CD4-positive, alpha-beta memory T cell (primary cell): ENCODE data around the gene QSOX1. TPM values are rescaled to one million over a fixed set of nuclear protein-coding genes. Genes with fewer than 3 reads are reported as not detected.

Source experiments
- CTCF ChIA-PET: fragments of 350-600 bp; sonication (Branson Sonifier 250); formaldehyde crosslinking; loops from one replicate; lab custom pipeline; 2021; ENCODE audit warnings: inconsistent platforms; ENCODE audit not compliant: partially characterized antibody; lab: Charles Lee
- POLR2A ChIA-PET: fragments of 350-600 bp; sonication (Branson Sonifier 250); formaldehyde crosslinking; loops from one replicate; lab custom pipeline; 2021; ENCODE audit not compliant: partially characterized antibody; lab: Charles Lee
- DNase-seq, 5 donors: peaks; one replicate each; pipeline versions ENCODE4 v3.0.0 to v3.0.0-alpha.2; 2020 to 2022; ENCODE audit warnings: mixed read lengths in 1 of 5
- H3K27ac ChIP-seq: one replicate; pipeline ENCODE4 v1.7.0; 2013; ENCODE audit warnings: low read depth, low read length
- H3K27me3 ChIP-seq: 2 replicates; pipeline ENCODE4 v1.7.0; 2013; ENCODE audit warnings: mild to moderate bottlenecking, low read length, moderate library complexity; ENCODE audit not compliant: insufficient read depth
- H3K36me3 ChIP-seq: 2 replicates; pipeline ENCODE4 v1.7.0; 2013; ENCODE audit warnings: mild to moderate bottlenecking, low read length, moderate library complexity; ENCODE audit not compliant: insufficient read depth
- H3K4me1 ChIP-seq: 2 replicates; pipeline ENCODE4 v1.7.0; 2013; ENCODE audit warnings: mild to moderate bottlenecking, low read length, moderate library complexity; ENCODE audit not compliant: insufficient read depth
- H3K4me3 ChIP-seq, 2 donors: one replicate each; pipeline ENCODE4 v1.7.0; 2013; ENCODE audit warnings: low read length in 2 of 2, mild to moderate bottlenecking in 1 of 2
- H3K9me3 ChIP-seq, 2 donors: one replicate each; pipeline ENCODE4 v1.7.0; 2013; ENCODE audit warnings: low read length in 2 of 2, control low read depth in 1 of 2; ENCODE audit not compliant: control insufficient read depth in 1 of 2
- H3K27ac Mint-ChIP-seq, 7 donors: one replicate each; pipeline ENCODE4 v1.8.0; 2020 to 2021; ENCODE audit warnings: mixed read lengths in 7 of 7, mild to moderate bottlenecking in 6 of 7, inconsistent platforms in 3 of 7, moderate library complexity in 3 of 7
- H3K27me3 Mint-ChIP-seq, 2 donors: one replicate each; pipeline ENCODE4 v1.8.0; 2020 to 2021; ENCODE audit warnings: mixed read lengths in 2 of 2
- H3K36me3 Mint-ChIP-seq, 2 donors: one replicate each; pipeline ENCODE4 v1.8.0; 2020 to 2021; ENCODE audit warnings: mixed read lengths in 2 of 2, inconsistent platforms in 1 of 2, mild to moderate bottlenecking in 1 of 2
- H3K4me1 Mint-ChIP-seq, 4 donors: one replicate each; pipeline ENCODE4 v1.8.0; 2020 to 2021; ENCODE audit warnings: mixed read lengths in 4 of 4, mild to moderate bottlenecking in 1 of 4
- H3K4me3 Mint-ChIP-seq, 8 donors: one replicate each; pipeline ENCODE4 v1.8.0; 2020 to 2021; ENCODE audit warnings: mixed read lengths in 8 of 8, mild to moderate bottlenecking in 7 of 8, moderate library complexity in 6 of 8, inconsistent platforms in 3 of 8
- H3K9me3 Mint-ChIP-seq, 8 donors: one replicate each; pipeline ENCODE4 v1.8.0; 2020 to 2021; ENCODE audit warnings: mixed read lengths in 8 of 8, mild to moderate bottlenecking in 5 of 8, inconsistent platforms in 3 of 8, moderate library complexity in 1 of 8
- intact Hi-C: fragments of 100-400 bp; cut with micrococcal nuclease; formaldehyde crosslinking; loops from one replicate; pipeline ENCODE4 v1.15.1; 2023
- polyA plus RNA-seq, 2 donors: library from polyadenylated mRNA; unstranded; fragments of 300-500 nt; fragmentation: Illumina TruSeq; gene quantifications; one replicate each; pipeline ENCODE4 v1.2.3, GENCODE V29; 2021
- total RNA-seq, 2 experiments: library from RNA; stranded (reverse); gene quantifications; one replicate each; pipeline ENCODE4 v1.2.3, GENCODE V29; 2021

QSOX1 gene
- total and polyA plus RNA-seq, 4 experiments from 2014 or later: 10.7 to 25.1 (median 17.7) TPM

- H3K9me3 Mint-ChIP-seq: peaks cover 0 to 15% (median 7%) of the 10 kb centered on the region in 8 donors
- POLR2A ChIA-PET: no interaction called here
- no peaks in the 10 kb centered on the region for H3K4me1 Mint-ChIP-seq
- intact Hi-C loops: no loop called here
- no peaks in the 10 kb centered on the region for H3K27me3 ChIP-seq
- H3K4me3 ChIP-seq: no peak overlapping the region
- H3K4me1 ChIP-seq: no peaks in the 10 kb centered on the region
- no peak overlapping the region for H3K27ac Mint-ChIP-seq
- H3K27me3 Mint-ChIP-seq: peaks cover 18 to 28% of the 10 kb centered on the region in 2 donors
- DNase-seq: no peak
- CTCF ChIA-PET: no interaction called here
- no peaks in the 10 kb centered on the region for H3K36me3 ChIP-seq
- no peak overlapping the region for H3K27ac ChIP-seq
- H3K4me3 Mint-ChIP-seq: no peak overlapping the region
- no peaks in the 10 kb centered on the region for H3K36me3 Mint-ChIP-seq
- no peaks in the 10 kb centered on the region for H3K9me3 ChIP-seq
Observed at GRCh38 chr1:180136331-180136967, 18.2 kb upstream of the QSOX1 start.

GRCh38 chr1:180136968-180137356, 17.7 kb upstream of the QSOX1 start:
- H3K9me3 Mint-ChIP-seq: peaks cover 0 to 15% (median 7%) of the 10 kb centered on the region in 8 donors
- Histone ChIP-seq H3K4me3 (no peak overlapping the region), H3K27me3 (no peaks in the 10 kb centered on the region), H3K9me3 (no peaks in the 10 kb centered on the region), H3K27ac (no peak overlapping the region), H3K36me3 (no peaks in the 10 kb centered on the region), H3K4me1 (no peaks in the 10 kb centered on the region)
- H3K4me3 Mint-ChIP-seq: no peak overlapping the region
- intact Hi-C loops: no loop called here
- no peak for DNase-seq
- ChIA-PET POLR2A (no interaction called here), CTCF (no interaction called here)
- peaks cover 13 to 24% of the 10 kb centered on the region in 2 donors for H3K27me3 Mint-ChIP-seq
- no peaks in the 10 kb centered on the region for H3K36me3 Mint-ChIP-seq
- H3K4me1 Mint-ChIP-seq: no peaks in the 10 kb centered on the region
- H3K27ac Mint-ChIP-seq: no peak overlapping the region

DNA sequence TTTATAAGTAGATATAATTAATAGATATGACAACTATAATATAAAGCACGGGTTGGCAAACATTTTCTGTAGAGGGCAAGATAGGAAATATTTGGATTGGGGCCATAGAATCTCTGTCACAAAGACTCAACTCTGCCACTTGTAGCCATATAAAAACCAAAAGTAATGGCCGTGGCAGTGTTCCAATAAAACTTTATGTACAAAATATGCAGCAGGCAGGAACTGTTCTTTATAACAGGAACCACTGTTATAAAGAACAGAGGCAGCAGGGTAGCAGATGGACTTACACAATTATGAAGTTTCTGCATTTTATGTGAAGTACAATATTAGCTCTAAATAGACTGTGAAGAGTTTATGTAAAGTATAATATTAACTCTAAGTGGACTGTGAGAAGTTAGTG, 16.9 kb upstream of the QSOX1 start:
- no peaks in the 10 kb centered on the region for H3K36me3 ChIP-seq
- H3K27me3 ChIP-seq: no peaks in the 10 kb centered on the region
- H3K27ac Mint-ChIP-seq: no peak overlapping the region
- CTCF ChIA-PET: no interaction called here
- H3K4me3 ChIP-seq: no peak overlapping the region
- no peaks in the 10 kb centered on the region for H3K4me1 Mint-ChIP-seq
- intact Hi-C loops: loop anchor here (2.0 kb wide), 1 partner anchor 17 kb away; the partner anchor contains the start of gene QSOX1
- H3K4me3 Mint-ChIP-seq: no peak overlapping the region
- POLR2A ChIA-PET: no interaction called here
- no peak overlapping the region for H3K27ac ChIP-seq
- no peaks in the 10 kb centered on the region for H3K4me1 ChIP-seq
- no peak for DNase-seq
- no peaks in the 10 kb centered on the region for H3K36me3 Mint-ChIP-seq
- H3K27me3 Mint-ChIP-seq: peaks cover 9 to 19% of the 10 kb centered on the region in 2 donors
- H3K9me3 ChIP-seq: no peaks in the 10 kb centered on the region
- H3K9me3 Mint-ChIP-seq: peaks cover 0 to 15% (median 7%) of the 10 kb centered on the region in 8 donors

DNA sequence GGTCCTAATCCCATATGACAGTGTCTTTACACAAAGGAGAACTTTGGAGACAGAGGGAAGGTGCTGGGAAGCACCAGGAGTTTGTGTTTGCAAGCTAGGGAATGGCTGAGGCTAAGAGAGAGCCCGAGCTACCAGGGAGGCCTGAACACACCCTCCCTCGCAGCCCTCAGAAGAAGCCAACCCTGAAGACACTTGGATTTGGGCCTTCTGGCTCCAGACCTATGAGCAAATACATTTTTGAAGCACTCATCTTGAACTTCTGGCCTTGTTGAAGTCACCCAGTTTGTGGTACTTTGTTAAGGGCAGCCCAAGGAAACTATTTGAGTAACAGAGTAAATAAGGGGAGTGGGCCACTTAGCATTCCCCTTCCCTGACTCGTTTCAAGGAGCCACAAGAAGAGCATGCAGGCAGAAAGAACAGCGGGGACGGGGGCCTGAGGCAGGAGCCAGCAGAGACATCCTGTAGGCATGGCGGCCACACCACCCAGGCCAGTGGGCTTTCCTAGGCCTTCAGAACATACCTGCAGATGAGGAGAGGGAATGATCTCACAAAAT, 13.2 kb upstream of the QSOX1 start:
- no peaks in the 10 kb centered on the region for H3K36me3 ChIP-seq
- H3K4me1 ChIP-seq: no peaks in the 10 kb centered on the region
- no peaks in the 10 kb centered on the region for H3K36me3 Mint-ChIP-seq
- no peak overlapping the region for H3K27ac ChIP-seq
- H3K27ac Mint-ChIP-seq: no peak overlapping the region
- no peak for DNase-seq
- POLR2A ChIA-PET: no interaction called here
- H3K9me3 Mint-ChIP-seq: peaks cover 0 to 9% (median 6%) of the 10 kb centered on the region in 8 donors
- no peak overlapping the region for H3K4me3 ChIP-seq
- no peak overlapping the region for H3K4me3 Mint-ChIP-seq
- intact Hi-C loops: no loop called here
- CTCF ChIA-PET: interaction anchor here (1.5 kb wide), 1 partner anchor 37 kb away, joined by 4 read pairs; no protein-coding TSS in a partner anchor
- H3K9me3 ChIP-seq: no peaks in the 10 kb centered on the region
- H3K4me1 Mint-ChIP-seq: no peaks in the 10 kb centered on the region
- no peaks in the 10 kb centered on the region for H3K27me3 ChIP-seq
- H3K27me3 Mint-ChIP-seq: peaks cover 7 to 10% of the 10 kb centered on the region in 2 donors

DNA sequence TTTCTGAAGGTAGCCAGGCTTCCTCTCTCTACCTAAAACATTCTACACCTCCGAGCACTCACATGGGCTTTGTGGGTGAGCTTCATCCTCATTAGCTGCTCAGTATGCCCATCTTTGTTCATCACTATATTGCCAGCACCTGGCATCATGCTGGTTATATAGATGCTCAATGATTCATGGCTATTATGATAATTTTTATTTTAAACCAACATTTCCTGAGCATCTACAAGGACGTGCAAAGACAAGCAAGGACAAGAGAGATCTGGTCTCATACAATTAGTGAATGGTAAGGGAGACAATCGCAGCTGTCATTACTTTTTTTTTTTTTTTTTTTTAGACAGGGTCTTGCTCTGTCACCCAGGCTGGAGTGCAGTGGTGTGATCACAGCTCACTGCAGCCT, 11.3 kb upstream of the QSOX1 start:
- CTCF ChIA-PET: no interaction called here
- no peaks in the 10 kb centered on the region for H3K9me3 ChIP-seq
- no peaks in the 10 kb centered on the region for H3K27me3 ChIP-seq
- H3K27ac ChIP-seq: no peak overlapping the region
- peaks cover 1 to 2% of the 10 kb centered on the region in 2 donors for H3K27me3 Mint-ChIP-seq
- no peak overlapping the region for H3K4me3 ChIP-seq
- H3K4me1 Mint-ChIP-seq: no peaks in the 10 kb centered on the region
- H3K36me3 ChIP-seq: no peaks in the 10 kb centered on the region
- H3K4me3 Mint-ChIP-seq: no peak overlapping the region
- no peak for DNase-seq
- H3K36me3 Mint-ChIP-seq: no peaks in the 10 kb centered on the region
- no peaks in the 10 kb centered on the region for H3K9me3 Mint-ChIP-seq
- POLR2A ChIA-PET: no interaction called here
- no peak overlapping the region for H3K27ac Mint-ChIP-seq
- H3K4me1 ChIP-seq: no peaks in the 10 kb centered on the region
- intact Hi-C loops: no loop called here

DNA sequence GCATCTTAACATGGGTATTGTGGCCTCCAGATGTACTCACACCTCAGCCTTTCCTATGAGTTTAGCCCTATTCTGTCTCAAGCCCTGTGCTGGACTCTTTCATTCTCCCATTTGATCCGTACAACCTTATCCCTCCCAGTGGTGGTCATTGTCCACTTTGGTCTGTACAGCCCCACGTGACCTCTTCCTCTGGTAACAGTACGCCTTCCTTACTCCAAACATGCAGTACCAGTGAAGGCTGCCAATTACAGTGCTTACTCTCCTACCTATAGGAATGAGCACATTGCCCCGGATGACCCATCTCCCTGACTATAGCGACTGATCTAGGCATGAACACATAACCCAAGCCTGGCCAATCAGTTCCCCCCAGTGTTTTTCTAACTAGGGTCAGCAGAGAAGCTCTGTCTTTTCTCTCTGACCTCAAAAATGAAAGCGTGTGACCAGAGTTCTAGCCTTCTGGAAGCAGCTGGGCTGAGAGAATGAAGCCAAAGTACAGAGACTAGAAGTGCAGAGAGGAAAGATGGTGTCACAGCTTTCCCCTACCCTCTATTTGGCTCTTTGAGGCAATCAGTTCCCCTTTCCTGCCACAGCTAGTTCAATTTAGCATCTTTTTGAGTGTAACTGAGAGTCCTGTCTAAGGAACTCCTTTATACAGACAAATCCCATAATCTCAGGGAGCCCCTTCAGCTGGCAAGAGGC, 9.9 kb upstream of the QSOX1 start:
- CTCF ChIA-PET: no interaction called here
- peaks cover 0 to 2% of the 10 kb centered on the region in 2 donors for H3K27me3 Mint-ChIP-seq
- no peaks in the 10 kb centered on the region for H3K9me3 ChIP-seq
- no peaks in the 10 kb centered on the region for H3K27me3 ChIP-seq
- H3K27ac ChIP-seq: no peak overlapping the region
- intact Hi-C loops: no loop called here
- no peaks in the 10 kb centered on the region for H3K4me1 ChIP-seq
- H3K36me3 Mint-ChIP-seq: no peaks in the 10 kb centered on the region
- H3K4me1 Mint-ChIP-seq: no peaks in the 10 kb centered on the region
- H3K9me3 Mint-ChIP-seq: no peaks in the 10 kb centered on the region
- no peak for DNase-seq
- H3K4me3 Mint-ChIP-seq: no peak overlapping the region
- H3K27ac Mint-ChIP-seq: no peak overlapping the region
- no peaks in the 10 kb centered on the region for H3K36me3 ChIP-seq
- POLR2A ChIA-PET: no interaction called here
- H3K4me3 ChIP-seq: no peak overlapping the region

GRCh38 chr1:180145446-180145845, 9.2 kb upstream of the QSOX1 start:
- H3K9me3 ChIP-seq: no peaks in the 10 kb centered on the region
- H3K27ac Mint-ChIP-seq: no peak overlapping the region
- CTCF ChIA-PET: no interaction called here
- POLR2A ChIA-PET: no interaction called here
- H3K4me1 ChIP-seq: no peaks in the 10 kb centered on the region
- intact Hi-C loops: no loop called here
- no peaks in the 10 kb centered on the region for H3K4me1 Mint-ChIP-seq
- H3K27me3 Mint-ChIP-seq: peaks cover 0 to 2% of the 10 kb centered on the region in 2 donors
- H3K4me3 Mint-ChIP-seq: no peak overlapping the region
- no peaks in the 10 kb centered on the region for H3K36me3 Mint-ChIP-seq
- H3K36me3 ChIP-seq: no peaks in the 10 kb centered on the region
- H3K27ac ChIP-seq: no peak overlapping the region
- H3K9me3 Mint-ChIP-seq: no peaks in the 10 kb centered on the region
- no peak overlapping the region for H3K4me3 ChIP-seq
- no peak for DNase-seq
- H3K27me3 ChIP-seq: no peaks in the 10 kb centered on the region
